H9 (cell line): ENCODE results near the gene SCAMP3. TPM values are rescaled to one million over a fixed set of nuclear protein-coding genes. Genes with fewer than 3 reads are reported as not detected.

Experiments used
- DNase-seq: peaks from one replicate; pipeline ENCODE4 v3.0.0-alpha.2; 2017
- H2AFZ ChIP-seq: one replicate; pipeline ENCODE4 v1.6.1; 2013; ENCODE audit warnings: mild to moderate bottlenecking, low read length, control low read depth, moderate library complexity
- H2AK5ac ChIP-seq: 2 replicates; pipeline ENCODE4 v1.6.1; 2013; ENCODE audit warnings: low read length, control low read depth, mixed read lengths; ENCODE audit not compliant: insufficient read length
- H2BK120ac ChIP-seq: one replicate; pipeline ENCODE4 v1.6.1; 2013; ENCODE audit warnings: low read depth, mild to moderate bottlenecking, low read length, control low read depth, inconsistent platforms; ENCODE audit not compliant: poor library complexity, severe bottlenecking
- H2BK12ac ChIP-seq: 2 replicates; pipeline ENCODE4 v1.6.1; 2013; ENCODE audit warnings: low read length, control low read depth, mixed read lengths, low read depth; ENCODE audit not compliant: insufficient read length
- H2BK15ac ChIP-seq: 2 replicates; pipeline ENCODE4 v1.6.1; 2013; ENCODE audit warnings: low read depth, low read length, control low read depth
- H2BK20ac ChIP-seq: one replicate; pipeline ENCODE4 v1.6.1; 2013; ENCODE audit warnings: low read depth, mild to moderate bottlenecking, low read length, control low read depth, inconsistent platforms; ENCODE audit not compliant: poor library complexity, severe bottlenecking
- H2BK5ac ChIP-seq: 2 replicates; pipeline ENCODE4 v1.6.1; 2013; ENCODE audit warnings: low read length, control low read depth, mixed read lengths; ENCODE audit not compliant: insufficient read length
- H3K14ac ChIP-seq: 2 replicates; pipeline ENCODE4 v1.6.1; 2013; ENCODE audit warnings: low read length, control low read depth; ENCODE audit not compliant: insufficient read depth
- H3K18ac ChIP-seq: 2 replicates; pipeline ENCODE4 v1.6.1; 2013; ENCODE audit warnings: low read depth, mild to moderate bottlenecking, mixed read lengths, low read length, control low read depth; ENCODE audit not compliant: insufficient read length
- H3K23ac ChIP-seq: 2 replicates; pipeline ENCODE4 v1.6.1; 2013; ENCODE audit warnings: low read length, control low read depth, mixed read lengths, low read depth; ENCODE audit not compliant: insufficient read length
- H3K23me2 ChIP-seq: 2 replicates; pipeline ENCODE4 v1.6.1; 2013; ENCODE audit warnings: low read depth, mild to moderate bottlenecking, mixed read lengths, low read length, control low read depth; ENCODE audit not compliant: insufficient read length, poor library complexity, severe bottlenecking
- H3K27ac ChIP-seq: 2 replicates; pipeline ENCODE4 v1.5.1; 2013; ENCODE audit warnings: low read length, control low read depth, mixed read lengths, low read depth; ENCODE audit not compliant: insufficient read length
- H3K27me3 ChIP-seq: 2 replicates; pipeline ENCODE4 v1.6.1; 2013; ENCODE audit warnings: low read length, control low read depth, inconsistent platforms; ENCODE audit not compliant: insufficient read depth
- H3K4ac ChIP-seq: 2 replicates; pipeline ENCODE4 v1.6.1; 2013; ENCODE audit warnings: low read depth, mild to moderate bottlenecking, control low read depth, inconsistent platforms, low read length, moderate library complexity
- H3K4me1 ChIP-seq: 2 replicates; pipeline ENCODE4 v1.6.1; 2013; ENCODE audit warnings: low read length, control low read depth, inconsistent platforms; ENCODE audit not compliant: insufficient read depth
- H3K4me2 ChIP-seq: 2 replicates; pipeline ENCODE4 v1.6.1; 2013; ENCODE audit warnings: low read length, control low read depth, mixed read lengths; ENCODE audit not compliant: insufficient read length, insufficient read depth
- H3K56ac ChIP-seq: 2 replicates; pipeline ENCODE4 v1.6.1; 2013; ENCODE audit warnings: low read depth, mild to moderate bottlenecking, mixed read lengths, low read length, control low read depth; ENCODE audit not compliant: insufficient read length
- H3K79me1 ChIP-seq: 2 replicates; pipeline ENCODE4 v1.6.1; 2013; ENCODE audit warnings: low read depth, mild to moderate bottlenecking, moderate library complexity, low read length, control low read depth, inconsistent platforms; ENCODE audit not compliant: insufficient read depth, poor library complexity, severe bottlenecking
- H3K79me2 ChIP-seq: 2 replicates; pipeline ENCODE4 v1.6.1; 2013; ENCODE audit warnings: low read length, control low read depth, inconsistent platforms; ENCODE audit not compliant: insufficient read depth
- H3K9ac ChIP-seq: 2 replicates; pipeline ENCODE4 v1.6.1; 2013; ENCODE audit warnings: low read length, control low read depth, mixed read lengths; ENCODE audit not compliant: insufficient read length; ENCODE audit errors: extremely low read depth
- H3K9me3 ChIP-seq: one replicate; pipeline ENCODE4 v1.6.1; 2013; ENCODE audit warnings: low read depth, low read length, inconsistent platforms; ENCODE audit not compliant: control insufficient read depth
- H3T11ph ChIP-seq: one replicate; pipeline ENCODE4 v1.6.1; 2013; ENCODE audit warnings: mild to moderate bottlenecking, low read length, control low read depth, inconsistent platforms
- H4K20me1 ChIP-seq: one replicate; pipeline ENCODE4 v1.6.1; 2013; ENCODE audit not compliant: control insufficient read depth, insufficient read length, insufficient read depth
- H4K5ac ChIP-seq: 2 replicates; pipeline ENCODE4 v1.6.1; 2013; ENCODE audit warnings: low read depth, mild to moderate bottlenecking, mixed read lengths, low read length, control low read depth; ENCODE audit not compliant: insufficient read length
- H4K8ac ChIP-seq: replicated peaks from 2 replicates; pipeline ENCODE4 v1.6.1; 2013; ENCODE audit warnings: low read length, control low read depth, mixed read lengths, low read depth; ENCODE audit not compliant: insufficient read length
- H4K91ac ChIP-seq: 2 replicates; pipeline ENCODE4 v1.6.1; 2013; ENCODE audit warnings: low read depth, mild to moderate bottlenecking, moderate library complexity, mixed read lengths, low read length, control low read depth; ENCODE audit not compliant: insufficient read length
- H3K27ac Mint-ChIP-seq, 3 experiments: 2 replicates in 2 of 3; 3 replicates in 1 of 3; pipeline ENCODE4 v1.8.0; 2020 to 2021; ENCODE audit warnings: mixed read lengths in 3 of 3, mild to moderate bottlenecking in 1 of 3, moderate library complexity in 1 of 3
- H3K27me3 Mint-ChIP-seq: 2 replicates; pipeline ENCODE4 v1.8.0; 2021; ENCODE audit warnings: low read depth, mild to moderate bottlenecking, moderate library complexity, mixed read lengths
- H3K36me3 Mint-ChIP-seq, 3 experiments: 2 replicates in 2 of 3; 3 replicates in 1 of 3; pipeline ENCODE4 v1.8.0; 2020 to 2021; ENCODE audit warnings: low read depth in 3 of 3, mixed read lengths in 3 of 3; ENCODE audit not compliant: insufficient read depth in 1 of 3
- H3K4me1 Mint-ChIP-seq, 2 experiments: 2 replicates each; pipeline ENCODE4 v1.8.0; 2020; ENCODE audit warnings: mixed read lengths in 2 of 2
- H3K4me3 Mint-ChIP-seq, 2 experiments: 2 replicates in 1 of 2; 3 replicates in 1 of 2; pipeline ENCODE4 v1.8.0; 2020 to 2021; ENCODE audit warnings: mild to moderate bottlenecking in 2 of 2, mixed read lengths in 2 of 2, moderate library complexity in 1 of 2
- H3K9me3 Mint-ChIP-seq, 2 experiments: 2 replicates in 1 of 2; 3 replicates in 1 of 2; pipeline ENCODE4 v1.8.0; 2020; ENCODE audit warnings: mild to moderate bottlenecking in 2 of 2, mixed read lengths in 2 of 2, moderate library complexity in 1 of 2
- CTCF ChIP-seq: fragments of 200-600 bp; sonication (generic); conservative IDR thresholded peaks from 3 replicates; pipeline ENCODE4 v1.8.0; 2021; ENCODE audit warnings: antibody characterized with exemption, mild to moderate bottlenecking
- WGBS: extraction: QIAGEN DNeasy Blood & Tissue Kit; methylation state at CpG from one replicate; pipeline ENCODE4 v1.1.7; 2013; ENCODE audit warnings: missing lambda C conversion rate, low lambda C conversion rate, mixed read lengths; ENCODE audit not compliant: insufficient read length; ENCODE audit errors: extremely low coverage; 5-methylcytosine and 5-hydroxymethylcytosine counted together
- total RNA-seq: library from RNA; stranded (reverse); gene quantifications from 2 replicates; pipeline ENCODE4 v1.2.1, GENCODE V29; 2021

The SCAMP3 gene
- total RNA-seq, 1 experiment from 2014 or later, result 52.5 TPM

DNA sequence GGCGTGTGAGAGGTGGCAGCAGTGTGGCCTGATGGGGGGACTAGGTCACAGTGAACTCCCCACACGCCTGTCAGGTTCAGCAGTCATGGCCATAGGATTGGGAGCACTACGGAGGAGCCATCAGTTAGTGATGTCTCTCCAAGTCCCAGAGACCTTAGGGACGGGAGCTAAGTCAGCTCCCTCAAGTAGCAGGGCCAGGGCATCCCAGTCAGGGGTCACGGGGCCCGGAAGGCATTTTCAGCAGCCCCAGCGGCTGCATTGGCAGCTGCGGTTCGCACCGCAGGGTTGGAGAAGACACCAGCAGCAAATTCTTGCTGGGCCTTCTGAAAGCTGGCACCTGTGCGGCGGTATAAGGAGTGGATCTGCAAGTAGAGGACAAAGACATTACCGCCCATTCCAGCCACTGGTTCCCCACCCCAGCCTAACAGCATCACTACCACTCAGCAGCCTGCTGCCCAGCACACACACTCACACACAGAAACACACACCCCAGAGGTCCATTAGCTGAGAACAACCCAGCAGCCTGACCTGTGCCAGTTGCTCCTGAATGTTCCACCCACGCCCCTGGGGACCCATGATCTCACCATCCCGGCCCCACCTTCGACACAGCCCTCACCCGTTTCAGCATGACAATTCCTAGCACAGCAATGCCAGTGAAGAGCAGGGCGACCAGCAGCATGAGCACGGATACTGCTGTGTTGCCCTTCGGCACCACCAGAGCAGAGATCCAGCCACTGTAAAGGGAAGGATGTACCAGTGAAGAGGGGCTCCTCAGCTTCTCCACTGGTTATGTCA is 5.9 kb downstream of the SCAMP3 start:
- no peak overlapping the region for H2BK5ac ChIP-seq
- H2BK15ac ChIP-seq, result no peak overlapping the region
- H3K9me3 Mint-ChIP-seq, result no peaks in the 10 kb centered on the region; a peak in 1 of 5 replicates
- no CpG with 5 or more reads among the region's 20 CpGs for WGBS
- no peak overlapping the region for H3K9ac ChIP-seq
- H3K27me3 ChIP-seq, result no peaks in the 10 kb centered on the region
- H3K14ac ChIP-seq, result no peak overlapping the region
- no peak overlapping the region for H3K4ac ChIP-seq
- peaks cover 16% of the 10 kb centered on the region for H3K23me2 ChIP-seq
- H3T11ph ChIP-seq, result no peak overlapping the region
- H3K79me2 ChIP-seq, result no peaks in the 10 kb centered on the region
- H3K23ac ChIP-seq, result no peak overlapping the region
- H3K9me3 ChIP-seq, result no peaks in the 10 kb centered on the region
- no peak overlapping the region for H2BK12ac ChIP-seq
- no peaks in the 10 kb centered on the region for H3K79me1 ChIP-seq
- H2AFZ ChIP-seq, result no peak overlapping the region
- no peak overlapping the region for H4K91ac ChIP-seq
- peaks cover 11 to 42% (median 31%) of the 10 kb centered on the region in 3 experiments; a peak in 6 of 7 replicates for H3K36me3 Mint-ChIP-seq
- no peak overlapping the region for H3K27ac ChIP-seq
- no peak overlapping the region for H2BK20ac ChIP-seq
- H3K4me1 Mint-ChIP-seq, result peaks cover 27 to 28% of the 10 kb centered on the region in 2 experiments
- peak overlapping the region; percentile 73 to 88 for H3K4me3 Mint-ChIP-seq
- DNase-seq, result no peak
- H4K5ac ChIP-seq, result no peak overlapping the region
- no peaks in the 10 kb centered on the region for H4K20me1 ChIP-seq
- H3K27me3 Mint-ChIP-seq, result no peaks in the 10 kb centered on the region; the same call in 1 of the 2 replicates
- H3K18ac ChIP-seq, result no peak overlapping the region
- H3K56ac ChIP-seq, result no peak overlapping the region
- H3K27ac Mint-ChIP-seq, result peak overlapping the region in 2 of 3 experiments; percentile 70 to 90; a peak in 5 of 7 replicates
- H3K4me1 ChIP-seq, result peaks cover 5% of the 10 kb centered on the region; the same call in 1 of the 2 replicates
- H3K4me2 ChIP-seq, result peak overlapping the region; percentile 67
- H4K8ac ChIP-seq, result no peak overlapping the region
- no peak overlapping the region for H2AK5ac ChIP-seq
- H2BK120ac ChIP-seq, result no peak overlapping the region
- TF ChIP-seq CTCF, result no peak
